KOPT-K1 (cell line): Measurements from ENCODE around the gene CCL21.

Experiments
- H3K27ac ChIP-seq: fragments of 200-600 bp; sonication (generic); 2 replicates; pipeline ENCODE4 v1.5.1; 2016; ENCODE audit warnings: antibody characterized with exemption, mild to moderate bottlenecking, low read depth, low read length; ENCODE audit not compliant: poor library complexity, severe bottlenecking
- H3K36me3 ChIP-seq: fragments of 200-600 bp; sonication (generic); 2 replicates; pipeline ENCODE4 v1.5.1; 2017; ENCODE audit warnings: antibody characterized with exemption, mild to moderate bottlenecking, low read length, moderate library complexity; ENCODE audit not compliant: insufficient read depth
- H3K9me3 ChIP-seq: fragments of 200-600 bp; sonication (generic); 2 replicates; pipeline ENCODE4 v1.5.1; 2017; ENCODE audit warnings: antibody characterized with exemption, low read length, mild to moderate bottlenecking; ENCODE audit not compliant: insufficient read depth, poor library complexity, severe bottlenecking

The CCL21 gene

DNA sequence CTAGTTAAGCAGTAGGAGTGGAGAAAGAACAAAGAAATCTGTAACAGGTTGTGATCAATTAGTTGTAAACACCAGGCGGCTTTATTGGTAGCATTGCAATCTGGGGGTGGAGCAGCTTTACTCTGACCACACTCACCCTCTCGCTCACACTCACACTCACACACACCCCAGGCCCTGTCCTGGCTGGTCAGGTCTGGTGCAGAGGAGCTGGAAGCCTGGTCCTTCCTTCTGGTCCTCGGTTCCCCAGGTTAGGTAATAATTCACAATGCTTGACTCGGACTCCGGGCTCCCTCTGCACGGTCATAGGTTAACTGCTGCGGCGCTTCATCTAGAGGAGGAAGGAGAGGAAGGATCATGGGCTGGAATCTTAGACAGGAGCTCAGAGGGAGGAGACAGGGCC, 20.4 kb downstream of the CCL21 start:
- no peak overlapping the region for H3K27ac ChIP-seq
- no peaks in the 10 kb centered on the region for H3K9me3 ChIP-seq
- no peaks in the 10 kb centered on the region for H3K36me3 ChIP-seq

DNA sequence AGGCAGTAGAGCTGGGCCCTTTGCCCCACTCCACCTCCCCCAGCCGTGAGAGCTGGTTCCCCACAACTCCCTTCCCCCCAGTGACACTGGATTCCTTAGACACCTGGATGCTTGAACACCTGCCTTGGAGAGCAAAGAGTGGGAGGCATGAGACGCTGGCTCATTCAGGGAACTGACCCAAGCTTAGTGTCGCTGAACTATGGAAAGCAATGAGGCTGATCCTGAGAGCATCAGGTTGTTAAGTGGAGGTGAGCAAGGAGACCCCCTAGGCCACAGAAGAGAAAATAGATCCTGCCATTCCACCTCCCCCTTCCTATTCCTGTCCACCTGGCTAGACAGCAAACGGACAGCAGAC, 20.8 kb downstream of the CCL21 start:
- Histone ChIP-seq H3K36me3 (no peaks in the 10 kb centered on the region), H3K27ac (no peak overlapping the region), H3K9me3 (no peaks in the 10 kb centered on the region)

DNA sequence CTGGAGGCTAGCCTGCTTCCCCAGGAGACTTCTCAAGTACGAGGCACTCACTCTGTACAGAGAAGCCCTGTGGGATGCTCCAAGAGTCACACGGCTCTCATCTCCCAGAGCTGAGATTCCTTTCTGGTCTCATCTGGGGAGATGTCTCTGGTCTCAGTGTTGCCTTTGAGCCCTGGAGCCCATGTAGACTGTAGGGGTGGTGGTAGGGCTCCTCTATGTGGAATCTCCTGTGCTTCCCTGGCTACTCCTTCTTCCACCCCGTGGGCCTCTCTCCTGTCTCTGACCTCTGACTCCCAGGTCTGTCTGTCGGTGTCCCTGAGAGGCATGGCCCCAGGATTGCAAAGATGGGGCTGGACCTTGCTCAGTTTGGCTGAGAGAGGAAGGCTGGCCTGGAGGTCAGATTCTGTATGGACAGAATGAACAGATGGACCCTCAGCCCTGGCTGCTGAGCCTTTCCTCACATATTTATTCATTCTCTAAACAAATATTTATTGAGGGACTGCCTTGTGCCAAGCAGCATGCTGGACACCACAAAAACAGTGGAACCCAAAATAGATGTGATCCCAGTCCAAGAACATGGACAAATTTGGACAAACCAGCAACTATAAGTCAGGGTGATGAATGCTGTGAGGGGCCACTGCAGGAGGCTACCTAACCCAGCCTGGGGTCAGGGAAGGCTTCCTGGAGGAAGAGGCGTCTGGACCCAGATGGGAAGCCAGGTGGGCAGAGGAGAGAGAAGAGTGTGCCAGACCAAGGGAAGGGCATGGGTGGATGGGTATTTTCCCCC, 21.4 kb downstream of the CCL21 start:
- no peaks in the 10 kb centered on the region for H3K9me3 ChIP-seq
- H3K27ac ChIP-seq = no peak overlapping the region
- H3K36me3 ChIP-seq = no peaks in the 10 kb centered on the region

DNA sequence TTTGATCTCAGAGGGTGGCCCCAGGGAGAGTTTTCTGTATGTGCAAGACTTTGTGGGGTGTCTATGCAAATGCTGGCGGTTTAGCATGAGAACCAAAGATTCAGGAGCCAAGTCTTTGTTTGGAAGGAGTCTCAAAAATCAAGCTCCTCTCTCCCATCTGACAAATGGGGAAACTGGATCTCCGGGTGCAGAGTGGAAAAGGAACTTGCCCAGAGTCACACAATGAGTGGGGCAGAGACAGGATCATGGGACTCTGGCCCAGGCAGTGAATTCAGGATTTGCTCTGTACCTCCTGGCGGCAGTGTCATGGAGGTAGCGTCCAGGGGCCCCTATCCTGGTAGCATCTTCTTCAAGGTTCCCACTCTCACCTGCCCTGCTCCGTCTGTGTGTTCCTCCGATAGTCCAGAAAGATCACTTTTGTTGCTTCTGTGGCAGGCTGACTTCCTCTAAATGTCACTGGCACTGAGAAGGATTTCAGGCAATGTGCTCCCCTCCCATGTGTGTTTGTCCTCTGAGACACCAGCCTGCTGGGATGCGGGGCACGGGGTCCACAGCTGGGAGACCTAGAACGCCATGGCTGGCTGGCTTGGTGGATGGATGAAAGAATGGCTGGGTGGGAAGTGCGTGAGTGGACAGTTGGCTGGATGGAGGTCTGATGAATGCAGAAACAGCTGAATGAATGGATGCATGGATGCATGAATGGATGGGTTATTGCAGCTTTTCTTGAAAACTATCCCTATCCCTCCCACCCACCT, 22.5 kb downstream of the CCL21 start:
- no peaks in the 10 kb centered on the region for H3K36me3 ChIP-seq
- no peaks in the 10 kb centered on the region for H3K9me3 ChIP-seq
- H3K27ac ChIP-seq = no peak overlapping the region

DNA sequence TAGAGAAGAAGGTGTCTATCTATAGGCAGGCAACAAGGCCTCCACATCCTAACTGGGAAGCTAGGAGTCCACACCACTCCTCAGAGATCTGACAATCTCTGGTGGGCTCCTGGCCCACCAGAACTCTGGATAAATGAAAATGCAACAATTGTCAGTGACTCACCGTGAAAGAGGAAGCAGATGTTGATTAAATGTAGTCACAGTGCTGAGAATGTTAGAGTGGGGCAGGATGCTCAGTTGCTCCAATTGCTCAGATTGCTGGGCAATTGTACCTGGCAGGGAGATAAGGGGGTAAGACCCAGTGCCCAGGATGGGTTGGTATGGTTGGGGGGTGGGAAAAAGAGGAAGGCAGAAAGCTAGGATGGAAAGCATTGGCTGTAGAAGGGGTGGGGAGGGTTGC, 23.2 kb downstream of the CCL21 start:
- no peaks in the 10 kb centered on the region for H3K36me3 ChIP-seq
- H3K9me3 ChIP-seq = no peaks in the 10 kb centered on the region
- no peak overlapping the region for H3K27ac ChIP-seq

DNA sequence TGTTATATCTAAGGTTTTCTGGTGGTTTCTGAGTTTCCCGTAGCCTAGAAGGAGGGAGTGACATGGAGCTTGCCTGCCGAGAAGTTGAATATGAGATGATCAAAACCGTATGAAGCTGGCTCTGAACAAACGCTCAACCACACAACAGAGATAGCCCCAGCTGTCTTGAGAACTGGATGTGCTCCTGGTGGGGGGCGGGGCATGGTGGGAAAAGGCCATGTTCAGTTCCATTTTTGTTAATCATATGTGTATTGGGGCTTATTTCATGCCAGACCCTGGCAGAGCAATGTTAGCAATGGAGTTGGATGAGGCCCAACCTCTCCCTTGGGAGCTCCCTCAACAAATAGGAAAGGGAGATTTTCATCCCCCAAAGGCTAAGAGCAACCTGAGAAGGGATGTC, 23.7 kb downstream of the CCL21 start:
- Histone ChIP-seq H3K36me3 (no peaks in the 10 kb centered on the region), H3K27ac (no peak overlapping the region), H3K9me3 (no peaks in the 10 kb centered on the region)

DNA sequence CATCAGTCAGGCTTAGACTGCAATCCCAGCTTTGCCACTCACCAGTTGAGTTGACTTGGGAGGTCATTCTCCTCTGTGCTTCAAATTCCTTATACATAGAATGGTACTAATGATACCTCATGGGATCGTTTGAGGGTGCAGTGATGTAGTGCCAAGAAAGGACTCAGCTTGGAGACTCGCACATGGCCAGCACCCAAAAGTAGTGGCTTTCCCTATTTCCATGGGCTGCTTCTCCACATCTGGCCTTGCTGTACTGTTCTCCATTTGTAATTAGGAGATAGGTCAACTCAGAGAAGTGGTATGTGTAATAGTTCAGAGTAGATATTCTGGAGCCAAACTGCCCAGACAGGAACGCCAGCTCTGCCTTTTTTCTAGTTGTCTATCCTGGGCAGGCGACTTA, 24.3 kb downstream of the CCL21 start:
- H3K36me3 ChIP-seq = no peaks in the 10 kb centered on the region
- no peaks in the 10 kb centered on the region for H3K9me3 ChIP-seq
- H3K27ac ChIP-seq = no peak overlapping the region

DNA sequence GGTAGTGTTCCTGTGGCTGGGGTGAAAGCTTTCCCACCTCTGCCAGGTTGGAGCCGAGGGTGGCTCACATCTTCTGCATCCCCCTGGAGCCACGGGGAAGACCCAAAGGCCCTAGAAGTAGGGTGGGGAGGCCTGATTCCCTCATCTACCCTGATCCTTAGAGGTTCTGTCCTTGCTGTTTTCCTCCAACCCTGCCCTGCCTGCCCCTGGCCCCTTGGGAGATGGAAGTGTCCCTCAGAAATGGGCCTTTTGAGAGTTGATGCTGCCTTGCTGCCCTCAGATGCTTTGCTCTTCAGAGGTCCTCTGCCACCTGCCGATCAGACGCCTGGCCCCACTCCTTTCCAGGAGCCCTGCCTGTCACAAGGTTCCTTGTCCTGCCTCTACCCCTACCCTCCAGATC, 25.1 kb downstream of the CCL21 start:
- H3K27ac ChIP-seq = no peak overlapping the region
- no peaks in the 10 kb centered on the region for H3K9me3 ChIP-seq
- no peaks in the 10 kb centered on the region for H3K36me3 ChIP-seq

DNA sequence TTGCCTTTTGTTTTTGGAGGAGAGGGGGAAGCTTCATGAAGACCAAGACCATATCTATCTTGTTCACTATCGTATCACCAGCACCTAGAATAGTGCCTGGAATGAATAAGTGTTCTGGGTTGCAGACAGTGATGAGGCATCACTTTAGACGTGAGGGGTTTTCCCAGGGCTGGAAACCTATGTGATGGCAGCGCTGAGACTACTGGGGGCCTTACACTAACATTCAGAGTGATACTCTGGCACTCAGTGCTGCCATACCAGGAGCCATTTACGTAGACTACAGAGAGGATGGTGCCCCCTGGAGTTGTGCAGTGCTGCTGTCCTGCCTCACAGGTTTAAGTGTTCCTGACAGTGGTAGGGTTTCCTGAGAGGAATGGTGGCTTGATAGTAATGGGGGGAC, 25.8 kb downstream of the CCL21 start:
- no peaks in the 10 kb centered on the region for H3K9me3 ChIP-seq
- H3K27ac ChIP-seq = no peak overlapping the region
- no peaks in the 10 kb centered on the region for H3K36me3 ChIP-seq

DNA sequence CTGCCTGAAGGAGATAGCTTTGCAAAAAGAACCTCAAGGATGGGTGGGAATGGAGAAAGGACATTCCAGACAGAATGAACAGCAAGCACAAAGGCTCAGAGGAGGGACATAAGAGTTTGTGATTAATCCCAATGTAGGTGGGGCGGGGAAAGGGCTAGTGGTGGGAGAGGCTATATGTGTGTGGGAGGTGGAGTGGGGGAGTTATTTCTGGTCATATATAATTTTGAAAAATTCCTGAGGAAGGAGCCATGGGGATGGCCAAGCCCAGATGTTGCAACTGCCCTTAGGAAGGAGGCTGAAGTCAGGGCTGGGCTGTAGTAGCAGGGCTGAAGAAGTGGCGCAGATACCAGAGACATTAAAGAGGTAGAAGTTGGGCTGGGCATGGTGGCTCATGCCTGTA, 34.1 kb downstream of the CCL21 start:
- Histone ChIP-seq H3K9me3 (peaks cover 2% of the 10 kb centered on the region), H3K36me3 (no peaks in the 10 kb centered on the region), H3K27ac (no peak overlapping the region)

DNA sequence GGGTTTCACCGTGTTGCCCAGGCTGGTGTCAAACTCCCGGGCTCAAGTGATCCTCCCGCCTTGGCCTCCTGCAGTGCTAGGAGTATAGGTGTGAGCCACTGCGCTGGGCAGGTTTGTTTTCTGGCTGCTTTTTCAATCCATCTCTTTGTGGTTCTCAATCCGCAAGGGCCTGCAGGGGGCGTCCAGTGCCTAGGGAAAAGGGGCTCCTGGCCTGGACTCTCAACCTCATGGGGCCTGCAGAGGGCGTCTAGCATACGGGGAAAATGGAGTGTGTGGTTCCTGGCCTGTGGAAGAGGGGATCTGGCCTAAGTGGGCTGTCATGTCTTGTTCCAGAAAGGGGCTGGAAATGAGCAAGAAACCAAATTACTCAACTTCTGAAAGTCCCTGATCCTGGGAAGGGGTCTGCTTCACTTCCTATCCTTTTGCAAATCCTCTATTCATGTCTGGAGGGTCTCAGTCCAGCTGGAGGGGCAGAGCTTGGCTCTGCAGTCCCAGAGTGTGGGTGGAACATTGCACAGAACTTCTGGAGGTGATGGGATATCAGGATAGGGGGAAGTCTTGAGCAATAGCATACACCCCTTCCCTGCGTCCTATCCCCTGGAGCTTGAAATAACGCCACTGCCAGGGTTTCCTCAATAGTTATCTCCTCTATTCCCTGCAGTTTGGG, 34.8 kb downstream of the CCL21 start:
- no peaks in the 10 kb centered on the region for H3K36me3 ChIP-seq
- H3K27ac ChIP-seq = no peak overlapping the region
- H3K9me3 ChIP-seq = peaks cover 9% of the 10 kb centered on the region

DNA sequence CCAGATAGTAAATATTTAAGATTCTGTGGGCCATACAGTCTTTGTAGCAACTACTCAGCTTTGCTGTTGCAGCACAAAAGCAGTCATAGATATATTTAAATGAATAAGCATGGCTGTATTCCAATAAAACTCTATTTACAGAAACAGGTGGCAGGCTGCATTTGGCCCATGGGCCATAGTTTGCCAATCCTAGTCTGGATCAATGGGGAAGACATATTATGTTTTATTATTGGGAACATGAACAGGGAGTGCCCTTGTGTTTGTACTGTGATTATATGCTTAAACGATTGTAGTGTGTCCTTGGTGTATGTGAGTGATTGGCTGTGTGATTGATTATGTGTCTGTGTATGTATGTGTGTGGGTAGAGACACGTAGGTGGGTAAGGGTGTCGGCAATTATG, 35.5 kb downstream of the CCL21 start:
- no peak overlapping the region for H3K27ac ChIP-seq
- H3K9me3 ChIP-seq = peaks cover 16% of the 10 kb centered on the region
- H3K36me3 ChIP-seq = no peaks in the 10 kb centered on the region

DNA sequence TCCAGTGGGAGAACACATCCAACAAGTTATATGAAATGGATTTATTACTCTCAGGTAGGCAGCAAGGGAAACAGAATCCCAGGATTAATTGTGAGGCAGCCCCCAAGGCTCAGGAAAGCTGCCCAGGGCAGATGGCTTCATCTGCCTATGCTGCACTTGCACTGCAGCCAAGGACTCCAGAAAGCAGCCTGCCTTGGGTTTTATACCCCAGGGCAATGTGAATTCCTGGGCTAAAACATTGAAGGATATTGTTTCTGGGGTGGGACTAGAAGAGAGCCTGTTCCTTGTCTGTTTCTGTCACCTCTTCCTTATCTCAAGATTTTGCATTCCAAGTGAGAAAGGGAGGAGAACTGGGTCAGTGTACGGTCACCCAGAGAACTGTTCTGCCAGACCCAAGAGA, 38.6 kb downstream of the CCL21 start:
- Histone ChIP-seq H3K36me3 (no peaks in the 10 kb centered on the region), H3K9me3 (peaks cover 20% of the 10 kb centered on the region), H3K27ac (no peak overlapping the region)

DNA sequence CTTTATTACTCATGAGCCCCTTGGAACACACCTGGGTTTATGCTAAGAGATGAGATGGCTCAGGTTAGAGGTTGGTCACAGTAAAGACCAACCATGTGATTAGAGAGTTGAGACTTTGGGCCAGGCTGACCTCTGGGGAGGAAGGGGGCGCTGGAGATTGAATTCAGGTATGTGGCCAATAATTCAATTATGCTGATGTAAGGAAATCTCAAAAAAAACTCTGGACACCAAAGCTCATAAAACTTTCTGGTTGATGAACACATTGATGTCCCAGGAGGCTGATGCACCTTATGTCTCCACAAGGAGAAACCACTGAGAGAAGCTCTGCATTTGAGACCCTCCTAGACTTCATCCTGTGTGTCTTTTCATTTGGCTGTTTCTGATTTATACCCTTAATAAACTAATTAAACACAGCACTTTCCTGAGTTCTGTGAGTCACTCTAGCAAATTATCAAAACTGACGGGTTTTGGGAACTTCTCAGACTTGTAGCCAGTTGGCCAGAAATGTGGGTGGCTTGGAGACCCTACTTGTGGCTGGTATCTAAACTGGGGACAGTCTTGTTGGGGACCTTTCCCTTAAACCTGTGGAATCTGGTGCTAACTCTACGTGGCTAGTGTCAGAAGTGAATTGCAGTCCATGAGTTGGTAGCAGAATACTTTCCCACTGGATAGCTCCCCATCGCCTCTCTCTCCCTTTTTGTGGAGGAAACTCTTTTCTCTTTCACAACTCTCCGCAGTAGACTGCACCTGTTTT, 40.0 kb downstream of the CCL21 start:
- Histone ChIP-seq H3K36me3 (no peaks in the 10 kb centered on the region), H3K27ac (no peak overlapping the region), H3K9me3 (peaks cover 20% of the 10 kb centered on the region)
